ENCODE data around the gene SERINC3. TPM values are rescaled to one million over a fixed set of nuclear protein-coding genes. Genes with fewer than 3 reads are reported as not detected.
A peak's percentile ranks its signal among the peaks of the same experiment; 100 is the strongest.

SERINC3 gene
- total and polyA plus RNA-seq, 8 donors: 14.5 to 52.1 (median 31.3) TPM

DNA sequence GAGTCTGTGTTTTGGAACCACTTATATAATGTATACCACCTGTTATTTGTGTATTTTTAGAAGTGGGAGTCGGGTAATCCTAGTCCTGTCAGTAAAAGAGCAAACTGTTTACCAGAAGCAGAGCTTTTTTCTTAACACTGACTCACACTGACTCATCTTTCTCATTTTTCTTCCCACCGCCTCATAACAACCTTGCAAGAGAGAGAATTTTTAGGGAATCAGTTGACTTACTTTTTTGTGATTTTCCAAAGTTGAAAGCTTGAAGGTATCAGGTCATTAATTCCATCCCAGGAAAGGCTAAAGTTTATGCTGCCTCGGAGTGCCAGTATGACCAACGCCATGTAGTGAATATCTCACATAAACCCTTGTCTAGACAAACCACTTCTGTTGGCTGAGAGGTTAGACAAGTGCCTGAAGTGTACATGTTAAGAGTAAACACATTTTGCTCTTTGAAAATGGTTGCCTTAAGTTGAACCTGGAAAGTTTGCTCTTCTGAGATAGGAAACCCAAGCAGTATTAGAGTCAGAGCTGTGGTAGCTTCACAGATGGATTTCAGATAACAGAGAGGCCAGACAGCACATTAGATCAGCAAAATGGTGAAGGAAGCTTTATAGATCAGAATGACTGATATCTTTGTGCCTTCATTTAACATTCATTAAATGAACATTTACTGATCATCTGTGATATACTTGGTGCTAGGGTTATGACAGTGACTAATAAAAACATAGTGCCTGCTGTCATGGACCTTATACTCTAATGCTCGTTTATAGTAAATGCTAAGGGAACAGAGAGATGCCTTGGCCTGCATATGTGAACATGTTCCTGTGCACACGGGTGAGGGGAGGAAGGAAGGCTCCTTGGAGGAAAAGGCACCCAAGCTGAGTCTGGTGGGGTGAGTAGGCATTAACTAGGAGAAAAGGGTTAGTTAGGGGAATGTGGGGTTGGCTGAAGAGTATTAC, 31.4 kb upstream of the SERINC3 start:
- peak overlapping the region in 2 of 4 donors; percentile 10 to 13 for H3K27ac ChIP-seq
- FAIRE-seq (no peak), DNase-seq (no peak), ATAC-seq (peak in 2 of 4 donors; percentile 40 to 53)
- intact Hi-C loops (cut with DNase I): no loop called here
- 69 to 75% methylated on average over 6 of the region's 6 CpGs for WGBS, 2 donors
- no peak overlapping the region for H3K4me3 ChIP-seq
- TF ChIP-seq, protein P1, sequence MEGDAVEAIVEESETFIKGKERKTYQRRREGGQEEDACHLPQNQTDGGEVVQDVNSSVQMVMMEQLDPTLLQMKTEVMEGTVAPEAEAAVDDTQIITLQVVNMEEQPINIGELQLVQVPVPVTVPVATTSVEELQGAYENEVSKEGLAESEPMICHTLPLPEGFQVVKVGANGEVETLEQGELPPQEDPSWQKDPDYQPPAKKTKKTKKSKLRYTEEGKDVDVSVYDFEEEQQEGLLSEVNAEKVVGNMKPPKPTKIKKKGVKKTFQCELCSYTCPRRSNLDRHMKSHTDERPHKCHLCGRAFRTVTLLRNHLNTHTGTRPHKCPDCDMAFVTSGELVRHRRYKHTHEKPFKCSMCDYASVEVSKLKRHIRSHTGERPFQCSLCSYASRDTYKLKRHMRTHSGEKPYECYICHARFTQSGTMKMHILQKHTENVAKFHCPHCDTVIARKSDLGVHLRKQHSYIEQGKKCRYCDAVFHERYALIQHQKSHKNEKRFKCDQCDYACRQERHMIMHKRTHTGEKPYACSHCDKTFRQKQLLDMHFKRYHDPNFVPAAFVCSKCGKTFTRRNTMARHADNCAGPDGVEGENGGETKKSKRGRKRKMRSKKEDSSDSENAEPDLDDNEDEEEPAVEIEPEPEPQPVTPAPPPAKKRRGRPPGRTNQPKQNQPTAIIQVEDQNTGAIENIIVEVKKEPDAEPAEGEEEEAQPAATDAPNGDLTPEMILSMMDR (IDR thresholded peaks at IDR 0.05): no peak
- peaks cover 0 to 3% (median under 1%) of the 10 kb centered on the region in 3 donors for H3K4me1 ChIP-seq
- H3K27me3 ChIP-seq: no peaks in the 10 kb centered on the region
- no peaks in the 10 kb centered on the region for H3K36me3 ChIP-seq
- no peaks in the 10 kb centered on the region for H3K9me3 ChIP-seq

DNA sequence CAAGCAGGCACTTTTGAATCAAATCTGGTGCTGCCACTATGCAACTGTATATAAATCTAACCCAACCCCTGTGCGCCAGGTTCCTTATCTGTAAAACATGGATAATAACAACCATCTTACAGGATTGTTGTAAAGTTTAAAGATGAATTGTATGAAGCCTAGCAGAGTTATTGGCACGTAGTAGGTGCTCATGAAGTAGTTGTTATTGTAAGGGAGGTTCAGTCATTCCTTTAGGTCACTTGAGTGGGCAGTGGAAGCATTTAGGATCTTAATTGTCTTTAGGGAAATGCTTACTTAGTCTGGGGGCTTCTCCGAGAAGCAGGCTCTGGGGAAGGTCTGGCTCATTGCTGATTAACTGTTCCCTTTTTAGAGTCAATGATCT, 30.7 kb upstream of the SERINC3 start:
- TF ChIP-seq, protein P1 (IDR thresholded peaks at IDR 0.05): no peak
- no peak for FAIRE-seq
- Histone ChIP-seq H3K9me3 (no peaks in the 10 kb centered on the region), H3K4me1 (peaks cover 0 to 6% (median 5%) of the 10 kb centered on the region in 3 donors), H3K36me3 (no peaks in the 10 kb centered on the region), H3K4me3 (no peak overlapping the region), H3K27me3 (no peaks in the 10 kb centered on the region), H3K27ac (no peak overlapping the region)
- 75 to 84% methylated on average over 3 of the region's 3 CpGs for WGBS, 2 donors
- no peak for DNase-seq
- intact Hi-C loops (cut with DNase I): no loop called here
- ATAC-seq: no peak

DNA sequence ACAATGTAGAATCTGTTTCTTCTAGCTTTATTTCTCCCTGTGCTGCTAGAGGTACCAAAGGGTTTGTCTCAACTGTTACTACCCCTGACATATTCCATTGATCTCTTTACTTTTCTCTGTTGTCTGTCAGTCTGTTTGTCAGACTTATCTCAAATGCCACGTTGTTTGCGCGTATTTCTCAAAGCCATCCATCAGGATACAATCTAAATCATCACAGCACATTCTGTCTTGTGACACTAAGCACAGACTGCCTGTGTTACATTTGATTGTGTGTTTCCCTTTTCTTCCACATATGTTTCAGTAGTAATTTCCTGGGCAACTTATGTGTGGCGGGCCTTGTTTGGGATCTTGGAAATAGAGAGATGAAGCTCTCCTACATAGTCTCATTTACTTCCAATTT, 30.2 kb upstream of the SERINC3 start:
- Histone ChIP-seq H3K9me3 (no peaks in the 10 kb centered on the region), H3K27me3 (no peaks in the 10 kb centered on the region), H3K4me3 (no peak overlapping the region), H3K36me3 (no peaks in the 10 kb centered on the region), H3K4me1 (peaks cover 0 to 6% (median 5%) of the 10 kb centered on the region in 3 donors), H3K27ac (no peak overlapping the region)
- intact Hi-C loops (cut with DNase I): no loop called here
- no peak for DNase-seq
- WGBS, 2 donors: 63 to 67% methylated on average over 4 of the region's 4 CpGs
- FAIRE-seq: no peak
- ATAC-seq: no peak
- TF ChIP-seq, protein P1 (IDR thresholded peaks at IDR 0.05): no peak

DNA sequence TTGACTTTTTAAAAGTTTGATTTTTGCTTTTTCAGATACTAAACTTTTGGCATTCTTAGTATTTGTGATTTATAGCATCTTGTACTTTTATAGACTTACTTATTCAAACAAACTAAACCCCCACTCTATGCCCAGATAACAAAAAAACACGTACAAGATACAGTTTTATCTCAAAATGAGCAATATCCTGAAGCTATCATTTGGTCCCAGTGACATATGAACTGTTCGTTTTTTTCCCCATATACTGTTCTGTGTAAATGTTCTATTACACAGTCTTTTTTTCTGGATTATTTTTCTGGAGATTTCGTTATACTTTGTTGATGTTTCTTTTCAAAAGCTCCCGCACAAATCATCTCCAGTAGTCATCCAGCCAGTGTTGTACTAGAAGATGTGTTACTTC, 27.3 kb upstream of the SERINC3 start:
- Histone ChIP-seq H3K36me3 (no peaks in the 10 kb centered on the region), H3K9me3 (no peaks in the 10 kb centered on the region), H3K27ac (no peak overlapping the region), H3K4me1 (peaks cover 0 to 6% (median 5%) of the 10 kb centered on the region in 3 donors), H3K4me3 (no peak overlapping the region), H3K27me3 (no peaks in the 10 kb centered on the region)
- DNase-seq: no peak
- no peak for FAIRE-seq
- 42 to 43% methylated on average over 4 of the region's 4 CpGs for WGBS, 2 donors
- TF ChIP-seq, protein P1 (IDR thresholded peaks at IDR 0.05): no peak
- no peak for ATAC-seq
- intact Hi-C loops (cut with DNase I): no loop called here

DNA sequence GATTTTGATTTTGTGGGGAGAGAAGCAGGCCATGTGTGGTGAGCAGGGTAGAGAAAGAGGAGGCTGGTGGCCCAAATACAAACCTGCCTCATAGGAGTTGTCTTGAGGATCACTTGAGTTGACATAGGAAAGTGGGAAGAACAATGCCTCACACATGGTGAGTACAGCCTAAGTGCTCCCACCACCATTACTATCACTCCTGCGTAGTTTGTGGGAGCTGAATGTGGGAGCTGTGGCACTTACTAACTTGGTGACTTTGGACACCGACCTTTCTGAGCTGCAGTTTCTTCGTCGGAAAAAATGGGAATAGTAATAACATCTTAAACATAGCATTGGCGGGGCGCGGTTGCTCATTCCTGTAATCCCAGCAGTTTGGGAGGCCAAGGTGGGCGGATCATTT, 25.5 kb upstream of the SERINC3 start:
- DNase-seq (no peak), ATAC-seq (no peak), FAIRE-seq (no peak)
- Histone ChIP-seq H3K9me3 (no peaks in the 10 kb centered on the region), H3K27me3 (no peaks in the 10 kb centered on the region), H3K4me1 (peaks cover 0 to 6% (median 5%) of the 10 kb centered on the region in 3 donors), H3K27ac (no peak overlapping the region), H3K36me3 (no peaks in the 10 kb centered on the region), H3K4me3 (no peak overlapping the region)
- WGBS, 2 donors: 96 to 100% methylated on average over 8 of the region's 8 CpGs
- TF ChIP-seq, protein P1 (IDR thresholded peaks at IDR 0.05): no peak
- intact Hi-C loops (cut with DNase I): no loop called here
